H1 (cell line): ENCODE data around the gene SKAP2. TPM values are rescaled to one million over a fixed set of nuclear protein-coding genes. Genes with fewer than 3 reads are reported as not detected.
A peak's percentile ranks its signal among the peaks of the same experiment; 100 is the strongest.

ENCODE experiments used
- CTCF ChIA-PET: fragments of 300-600 bp; sonication (Branson Sonifier 250); formaldehyde crosslinking; loops from one replicate; lab custom pipeline; 2021; ENCODE audit not compliant: partially characterized antibody; lab: Charles Lee
- POLR2A ChIA-PET: fragments of 300-600 bp; sonication (Branson Sonifier 250); formaldehyde crosslinking; loops from one replicate; lab custom pipeline; 2021; ENCODE audit warnings: inconsistent platforms; ENCODE audit not compliant: partially characterized antibody; lab: Charles Lee
- DNase-seq, 2 experiments: peaks; one replicate each; pipeline versions ENCODE4 v3.0.0 to v3.0.0-alpha.2; 2010 to 2022; ENCODE audit warnings: low spot score in 2 of 2, low read depth in 1 of 2, mixed read lengths in 1 of 2
- FAIRE-seq: peaks from 2 replicates; lab custom pipeline; 2011; peaks lifted over from hg19 to GRCh38; lab: Jason Lieb, UNC
- H2AFZ ChIP-seq: 2 replicates; pipeline ENCODE4 v1.8.1; 2012; ENCODE audit warnings: low read length, inconsistent platforms
- H2AK5ac ChIP-seq: 2 replicates; pipeline ENCODE4 v1.6.1; 2013; ENCODE audit warnings: low read depth, low read length
- H2BK120ac ChIP-seq: replicated peaks from 2 replicates; pipeline ENCODE3; 2013; ENCODE audit warnings: low read depth, low read length, inconsistent platforms
- H2BK12ac ChIP-seq: 2 replicates; pipeline ENCODE4 v1.6.1; 2013; ENCODE audit warnings: low read depth, low read length
- H2BK15ac ChIP-seq: 2 replicates; pipeline ENCODE4 v1.6.1; 2013; ENCODE audit warnings: low read length
- H2BK20ac ChIP-seq: 2 replicates; pipeline ENCODE4 v1.6.1; 2013; ENCODE audit warnings: low read length
- H2BK5ac ChIP-seq: 2 replicates; pipeline ENCODE4 v1.6.1; 2013; ENCODE audit warnings: low read depth, low read length
- H3K14ac ChIP-seq: 2 replicates; pipeline ENCODE4 v1.6.1; 2013; ENCODE audit warnings: inconsistent platforms; ENCODE audit not compliant: insufficient read length
- H3K18ac ChIP-seq: 2 replicates; pipeline ENCODE4 v1.6.1; 2013; ENCODE audit warnings: low read length; ENCODE audit errors: extremely low read depth
- H3K23ac ChIP-seq: 2 replicates; pipeline ENCODE4 v1.6.1; 2013; ENCODE audit warnings: inconsistent platforms; ENCODE audit not compliant: insufficient read length
- H3K23me2 ChIP-seq: 2 replicates; pipeline ENCODE4 v1.6.1; 2013; ENCODE audit warnings: low read depth, low read length
- H3K27ac ChIP-seq: 2 replicates; pipeline ENCODE4 v1.6.1; 2011; ENCODE audit warnings: low read depth, low read length, inconsistent platforms
- H3K27me3 ChIP-seq, 4 experiments: replicated peaks in 1 of 4; 1 replicate in 1 of 4; 2 replicates in 3 of 4; pipeline versions ENCODE4 v1.6.1 to v1.8.1; 2011 to 2013; ENCODE audit warnings: low read length in 3 of 4, mild to moderate bottlenecking in 3 of 4, inconsistent platforms in 2 of 4, mixed read lengths in 2 of 4, moderate library complexity in 1 of 4; ENCODE audit not compliant: control insufficient read depth in 3 of 4, insufficient read depth in 3 of 4; ENCODE audit errors: extremely low read depth in 1 of 4
- H3K36me3 ChIP-seq, 4 experiments: 2 replicates each; pipeline versions ENCODE4 v1.6.1 to v1.8.1; 2011 to 2013; ENCODE audit warnings: mild to moderate bottlenecking in 4 of 4, low read length in 3 of 4, moderate library complexity in 2 of 4, control low read depth in 1 of 4, inconsistent platforms in 1 of 4; ENCODE audit not compliant: insufficient read depth in 4 of 4, control insufficient read depth in 2 of 4
- H3K4ac ChIP-seq: replicated peaks from 2 replicates; pipeline ENCODE3; 2013; ENCODE audit warnings: low read length, low read depth, mixed read lengths, inconsistent platforms; ENCODE audit not compliant: insufficient read length
- H3K4me1 ChIP-seq, 4 experiments: replicated peaks in 1 of 4; 1 replicate in 1 of 4; 2 replicates in 3 of 4; pipeline versions ENCODE4 v1.6.1 to v1.8.1; 2011 to 2013; ENCODE audit warnings: low read length in 3 of 4, inconsistent platforms in 2 of 4, mixed read lengths in 1 of 4; ENCODE audit not compliant: insufficient read depth in 4 of 4, control insufficient read depth in 3 of 4
- H3K4me2 ChIP-seq, 2 experiments: 2 replicates each; pipeline versions ENCODE4 v1.6.1 to v1.8.1; 2011 to 2013; ENCODE audit warnings: low read depth in 2 of 2, low read length in 2 of 2, control low read depth in 1 of 2, inconsistent platforms in 1 of 2, mild to moderate bottlenecking in 1 of 2; ENCODE audit not compliant: insufficient read depth in 1 of 2
- H3K4me3 ChIP-seq, 4 experiments: fragments of 200-600, 300-600 bp in 1 of 4; sonication (generic), shearing (Covaris generic), sonication (Bioruptor Twin) in 1 of 4; 2 replicates each; pipeline versions ENCODE4 v1.5.1 to v1.8.1; 2011 to 2016; ENCODE audit warnings: low read length in 4 of 4, low read depth in 3 of 4, control low read depth in 2 of 4, inconsistent platforms in 2 of 4, mild to moderate bottlenecking in 2 of 4, mixed read lengths in 1 of 4, moderate library complexity in 1 of 4; ENCODE audit not compliant: insufficient read depth in 2 of 4; ENCODE audit errors: extremely low read depth in 1 of 4
- H3K56ac ChIP-seq: replicated peaks from 2 replicates; pipeline ENCODE3; 2013; ENCODE audit warnings: low read depth, mild to moderate bottlenecking, mixed read lengths, low read length, inconsistent platforms; ENCODE audit not compliant: insufficient read length
- H3K79me1 ChIP-seq: 2 replicates; pipeline ENCODE4 v1.6.1; 2013; ENCODE audit warnings: low read depth, low read length, control low read depth
- H3K79me2 ChIP-seq, 2 experiments: 2 replicates each; pipeline versions ENCODE4 v1.6.1 to v1.8.1; 2012 to 2013; ENCODE audit warnings: low read length in 2 of 2, mild to moderate bottlenecking in 2 of 2, inconsistent platforms in 1 of 2; ENCODE audit not compliant: insufficient read depth in 2 of 2, control insufficient read depth in 1 of 2
- H3K9ac ChIP-seq, 4 experiments: replicated peaks in 1 of 4; 1 replicate in 1 of 4; 2 replicates in 3 of 4; pipeline versions ENCODE4 v1.6.1 to v1.8.1; 2011 to 2013; ENCODE audit warnings: low read depth in 3 of 4, low read length in 3 of 4, control low read depth in 2 of 4, mild to moderate bottlenecking in 2 of 4, moderate library complexity in 2 of 4, inconsistent platforms in 1 of 4; ENCODE audit errors: extremely low read depth in 1 of 4
- H3K9me3 ChIP-seq, 2 experiments: 2 replicates each; pipeline versions ENCODE4 v1.6.1 to v1.8.1; 2012 to 2013; ENCODE audit warnings: mild to moderate bottlenecking in 2 of 2, moderate library complexity in 2 of 2, control low read depth in 1 of 2, inconsistent platforms in 1 of 2, low read depth in 1 of 2, low read length in 1 of 2, mixed read lengths in 1 of 2; ENCODE audit not compliant: insufficient read depth in 2 of 2
- H4K20me1 ChIP-seq, 2 experiments: replicated peaks in 1 of 2; 2 replicates each; pipeline versions ENCODE3 to v1.8.1; 2011 to 2013; ENCODE audit warnings: inconsistent platforms in 2 of 2, low read length in 2 of 2, mild to moderate bottlenecking in 1 of 2; ENCODE audit not compliant: insufficient read depth in 2 of 2, control insufficient read depth in 1 of 2
- H4K5ac ChIP-seq: 2 replicates; pipeline ENCODE4 v1.6.1; 2013; ENCODE audit warnings: low read length, low read depth, mixed read lengths, inconsistent platforms; ENCODE audit not compliant: insufficient read length
- H4K8ac ChIP-seq: 2 replicates; pipeline ENCODE4 v1.8.0; 2013; ENCODE audit warnings: mild to moderate bottlenecking, moderate library complexity, low read length, inconsistent platforms; ENCODE audit not compliant: insufficient read depth; ENCODE audit errors: extremely low read depth
- H4K91ac ChIP-seq: replicated peaks from 2 replicates; pipeline ENCODE3; 2013; ENCODE audit warnings: low read length, mixed read lengths, inconsistent platforms; ENCODE audit not compliant: insufficient read length
- BCL11A ChIP-seq, 2 experiments: IDR thresholded peaks; one replicate each; pipeline ENCODE4 v1.6.1; 2011; ENCODE audit warnings: low read depth in 2 of 2, low read length in 2 of 2, mild to moderate bottlenecking in 2 of 2
- RXRA ChIP-seq: IDR thresholded peaks from 2 replicates; pipeline ENCODE4 v1.6.1; 2011; ENCODE audit warnings: low read depth, mild to moderate bottlenecking, low read length, moderate library complexity; ENCODE audit not compliant: insufficient read depth
- SIRT6 ChIP-seq: IDR thresholded peaks from one replicate; pipeline ENCODE4 v1.7.1; 2012; ENCODE audit warnings: low read length, inconsistent platforms
- WGBS, 2 experiments: shearing (Covaris generic) in 1 of 2; methylation state at CpG; one replicate each; pipeline versions ENCODE4 v1.1.6 to v1.1.7; 2013 to 2015; ENCODE audit warnings: low lambda C conversion rate in 2 of 2, mixed read lengths in 2 of 2, inconsistent platforms in 1 of 2, low coverage in 1 of 2, missing lambda C conversion rate in 1 of 2; ENCODE audit not compliant: insufficient replicate concordance in 2 of 2, insufficient coverage in 1 of 2, insufficient read length in 1 of 2; ENCODE audit errors: extremely low coverage in 1 of 2, missing lambda C conversion rate in 1 of 2; 5-methylcytosine and 5-hydroxymethylcytosine counted together
- polyA plus RNA-seq, 7 experiments: library from polyadenylated mRNA; depleted of rRNA in 3 of 7; stranded (reverse) in 5 of 7; unstranded in 2 of 7; fragments of >200 nt in 5 of 7; fragments of 200-250 nt in 2 of 7; gene quantifications; 1 replicate in 5 of 7; 2 replicates in 1 of 7; 4 replicates in 1 of 7; pipeline versions ENCODE4 v1.2.1 to v1.2.3, GENCODE V29; 2011 to 2013; ENCODE audit warnings: missing spikeins in 2 of 7, mixed read lengths in 2 of 7
- total RNA-seq: library from RNA; stranded (reverse); fragmentation: NEBNext Ultra II Directional; extraction: Animal tissue kit (Norgen Biotek cat#: 25700); gene quantifications from 2 replicates; pipeline ENCODE4 v1.2.1, GENCODE V29; 2021

Gene SKAP2
- total and polyA plus RNA-seq, 2 of the 8 experiments (the other 6 are each of a cell fraction or from before 2014, with no cell fraction given) = 0.53 to 5.1 TPM

GRCh38 chr7:26639111-26639510 lies 225.3 kb downstream of the SKAP2 start:
- H2BK120ac ChIP-seq = no peak overlapping the region
- no peak overlapping the region for H3K14ac ChIP-seq
- no peaks in the 10 kb centered on the region for H3K36me3 ChIP-seq
- 0 out of 2 replicates have a peak overlapping the region, but pooled peaks have one; percentile 96 for H2AK5ac ChIP-seq
- H3K56ac ChIP-seq = peak overlapping the region; percentile 83
- CTCF ChIA-PET = no interaction called here
- H3K79me2 ChIP-seq = no peaks in the 10 kb centered on the region
- H3K18ac ChIP-seq = no peak overlapping the region
- no peak overlapping the region for H4K8ac ChIP-seq
- DNase-seq = no peak
- TF ChIP-seq RXRA (no peak), SIRT6 (no peak), BCL11A (IDR thresholded peaks at IDR 0.05; ENCODE audit: low read depth in 2 of 2, low read length in 2 of 2) (no peak)
- TF ChIP-seq, all 59 proteins: peak for 0
- Histone ChIP-seq H2AFZ (no peak overlapping the region), H4K91ac (no peak overlapping the region), H4K5ac (no peak overlapping the region), H3K4me2 (no peak overlapping the region), H3K79me1 (no peaks in the 10 kb centered on the region), H3K27ac (no peak overlapping the region), H4K20me1 (peaks cover 0 to 10% of the 10 kb centered on the region in 2 experiments), H3K27me3 (0 out of 7 replicates have a peak, but pooled peaks cover 0 to 2% (median 0%) of the 10 kb centered on the region in 4 experiments), H3K23ac (no peak overlapping the region), H2BK15ac (no peak overlapping the region), H3K4me1 (no peaks in the 10 kb centered on the region), H3K23me2 (peaks cover 15% of the 10 kb centered on the region), H3K4ac (no peak overlapping the region), H3K9ac (no peak overlapping the region), H2BK12ac (no peak overlapping the region), H3K9me3 (no peaks in the 10 kb centered on the region), H2BK5ac (no peak overlapping the region), H3K4me3 (no peak overlapping the region), H2BK20ac (no peak overlapping the region)
- no peak for FAIRE-seq
- WGBS, 2 experiments = 94% methylated on average over 4 of the region's 4 CpGs; no CpG with 5 or more reads in 1 of the 2 experiments
- POLR2A ChIA-PET = no interaction called here
